ENCODE measurements around the gene FBXW4. TPM values are rescaled to one million over a fixed set of nuclear protein-coding genes. Genes with fewer than 3 reads are reported as not detected.
A peak's percentile ranks its signal among the peaks of the same experiment; 100 is the strongest.

The FBXW4 gene
- total RNA-seq, 2 donors from 2014 or later = 33.5 to 40.5 TPM

- Histone ChIP-seq H3K4me1 (no peaks in the 10 kb centered on the region), H3K36me3 (replicated peaks in 1 of 2; ENCODE audit: insufficient read depth in 1 of 2, low read depth in 2 of 2) (peaks cover 0 to 29% of the 10 kb centered on the region in 2 donors), H3K9me3 (no peaks in the 10 kb centered on the region), H3K27me3 (no peaks in the 10 kb centered on the region), H3K4me3 (no peak overlapping the region), H3K27ac (no peak overlapping the region)
- TF ChIP-seq POLR2A (IDR thresholded peaks at IDR 0.05) = no peak
- no peak for TF ChIP-seq CTCF (IDR thresholded peaks at IDR 0.05)
- DNase-seq (no peak), ATAC-seq (no peak)
- 78 to 83% methylated on average over 15 to 16 of the region's 16 CpGs for WGBS, 2 donors
- intact Hi-C loops (cut with DNase I) = no loop called here
Measured at GRCh38 chr10:101611096-101611905, 83.7 kb downstream of the FBXW4 start.

- intact Hi-C loops (cut with DNase I) = loop anchor here (10.0 kb wide), 1 partner anchor 165 kb away; the partner anchor contains the start of gene FGF8
- no peak for ATAC-seq
- peaks cover 0 to 29% of the 10 kb centered on the region in 2 donors for H3K36me3 ChIP-seq (replicated peaks in 1 of 2; ENCODE audit: insufficient read depth in 1 of 2, low read depth in 2 of 2)
Measured at GRCh38 chr10:101609481-101609880, 85.5 kb downstream of the FBXW4 start.

GRCh38 chr10:101607124-101607523 is 87.8 kb downstream of the FBXW4 start:
- no peaks in the 10 kb centered on the region for H3K9me3 ChIP-seq
- DNase-seq (no peak), ATAC-seq (no peak)
- no peak for TF ChIP-seq CTCF (IDR thresholded peaks at IDR 0.05)
- TF ChIP-seq POLR2A (IDR thresholded peaks at IDR 0.05) = no peak
- H3K27ac ChIP-seq = no peak overlapping the region
- H3K36me3 ChIP-seq (replicated peaks in 1 of 2; ENCODE audit: insufficient read depth in 1 of 2, low read depth in 2 of 2) = peaks cover 0 to 27% of the 10 kb centered on the region in 2 donors
- no peaks in the 10 kb centered on the region for H3K4me1 ChIP-seq
- 55 to 72% methylated on average over 2 of the region's 2 CpGs for WGBS, 2 donors
- no peak overlapping the region for H3K4me3 ChIP-seq
- H3K27me3 ChIP-seq = no peaks in the 10 kb centered on the region
- intact Hi-C loops (cut with DNase I) = loop anchor here (10.0 kb wide), 1 partner anchor 168 kb away; the partner anchor contains the start of gene FGF8

More at GRCh38 chr10:101609481-101609880, 85.5 kb downstream of the FBXW4 start:
- H3K4me1 ChIP-seq = no peaks in the 10 kb centered on the region
- TF ChIP-seq POLR2A (IDR thresholded peaks at IDR 0.05) = no peak
- TF ChIP-seq CTCF (IDR thresholded peaks at IDR 0.05) = no peak
- DNase-seq = no peak
- no peak overlapping the region for H3K4me3 ChIP-seq
- no peaks in the 10 kb centered on the region for H3K9me3 ChIP-seq
- H3K27me3 ChIP-seq = no peaks in the 10 kb centered on the region
- WGBS, 2 donors = 88 to 97% methylated on average over 4 of the region's 4 CpGs
- no peak overlapping the region for H3K27ac ChIP-seq

GRCh38 chr10:101602761-101603398 is 92.1 kb downstream of the FBXW4 start:
- no peak for TF ChIP-seq POLR2A (IDR thresholded peaks at IDR 0.05)
- TF ChIP-seq CTCF (IDR thresholded peaks at IDR 0.05) = peak; percentile 17 to 74 (median 69)
- DNase-seq = peak; percentile 57 to 72 (median 68)
- no peaks in the 10 kb centered on the region for H3K36me3 ChIP-seq (replicated peaks in 1 of 2; ENCODE audit: insufficient read depth in 1 of 2, low read depth in 2 of 2)
- H3K4me3 ChIP-seq = no peak overlapping the region
- no peaks in the 10 kb centered on the region for H3K4me1 ChIP-seq
- H3K27me3 ChIP-seq = no peaks in the 10 kb centered on the region
- WGBS, 2 donors = 48 to 52% methylated on average over 6 of the region's 6 CpGs
- ATAC-seq = peak; percentile 59
- no peaks in the 10 kb centered on the region for H3K9me3 ChIP-seq
- no peak overlapping the region for H3K27ac ChIP-seq
- intact Hi-C loops (cut with DNase I) = loop anchor here (10.0 kb wide), 1 partner anchor 172 kb away; the partner anchor contains the start of gene FGF8
